Mesodermal cell (in vitro differentiated cells): Measurements from ENCODE around the gene AMPD2.

Source experiments
- H3K27ac ChIP-seq: 2 replicates; pipeline ENCODE4 v1.7.0; 2013; ENCODE audit warnings: mild to moderate bottlenecking, low read depth, low read length, moderate library complexity; ENCODE audit not compliant: severe bottlenecking
- H3K36me3 ChIP-seq: 2 replicates; pipeline ENCODE4 v1.7.1; 2013; ENCODE audit warnings: mild to moderate bottlenecking, low read length, moderate library complexity; ENCODE audit not compliant: control insufficient read depth, insufficient read depth
- H3K4me1 ChIP-seq: one replicate; pipeline ENCODE4 v1.7.1; 2013; ENCODE audit warnings: mild to moderate bottlenecking, low read length; ENCODE audit not compliant: insufficient read depth, control insufficient read depth, poor library complexity, severe bottlenecking
- H3K4me3 ChIP-seq: 2 replicates; pipeline ENCODE4 v1.7.0; 2013; ENCODE audit warnings: low read length, control low read depth, mild to moderate bottlenecking; ENCODE audit not compliant: insufficient read depth, poor library complexity, severe bottlenecking; ENCODE audit errors: extremely low read depth
- H3K9me3 ChIP-seq: 2 replicates; pipeline ENCODE4 v1.7.1; 2013; ENCODE audit warnings: mild to moderate bottlenecking, low read length, moderate library complexity; ENCODE audit not compliant: control insufficient read depth
- WGBS, 2 experiments: methylation state at CpG; one replicate each; pipeline ENCODE4 v1.1.5; 2013; ENCODE audit warnings: missing lambda C conversion rate in 2 of 2; ENCODE audit not compliant: insufficient coverage in 2 of 2; 5-methylcytosine and 5-hydroxymethylcytosine counted together

The AMPD2 gene

DNA sequence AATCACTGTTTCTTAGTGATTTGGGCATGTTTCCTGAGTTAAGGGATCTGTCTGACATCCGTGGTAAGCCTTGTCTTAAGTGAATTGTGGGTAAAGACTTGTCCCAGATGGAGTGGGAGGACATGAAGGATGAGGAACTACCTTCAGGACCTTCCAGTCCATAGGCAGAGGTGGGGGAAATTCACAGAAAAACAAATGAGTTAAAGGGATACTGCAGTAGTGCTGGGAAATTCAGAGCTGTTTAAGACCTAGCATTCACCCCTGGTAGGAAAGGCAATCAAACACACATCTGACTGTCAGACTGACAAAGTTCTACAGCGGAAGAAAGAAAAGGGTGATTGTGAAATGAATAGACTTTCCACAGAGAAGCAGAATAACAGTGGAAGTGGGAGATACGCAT is 3.2 kb upstream of the AMPD2 start:
- H3K4me3 ChIP-seq, result no peak overlapping the region
- H3K4me1 ChIP-seq, result peaks cover 20% of the 10 kb centered on the region
- H3K36me3 ChIP-seq, result no peaks in the 10 kb centered on the region
- no peak overlapping the region for H3K27ac ChIP-seq
- WGBS, 2 experiments, result 97 to 100% methylated on average over 2 to 3 of the region's 3 CpGs
- H3K9me3 ChIP-seq, result no peaks in the 10 kb centered on the region

DNA sequence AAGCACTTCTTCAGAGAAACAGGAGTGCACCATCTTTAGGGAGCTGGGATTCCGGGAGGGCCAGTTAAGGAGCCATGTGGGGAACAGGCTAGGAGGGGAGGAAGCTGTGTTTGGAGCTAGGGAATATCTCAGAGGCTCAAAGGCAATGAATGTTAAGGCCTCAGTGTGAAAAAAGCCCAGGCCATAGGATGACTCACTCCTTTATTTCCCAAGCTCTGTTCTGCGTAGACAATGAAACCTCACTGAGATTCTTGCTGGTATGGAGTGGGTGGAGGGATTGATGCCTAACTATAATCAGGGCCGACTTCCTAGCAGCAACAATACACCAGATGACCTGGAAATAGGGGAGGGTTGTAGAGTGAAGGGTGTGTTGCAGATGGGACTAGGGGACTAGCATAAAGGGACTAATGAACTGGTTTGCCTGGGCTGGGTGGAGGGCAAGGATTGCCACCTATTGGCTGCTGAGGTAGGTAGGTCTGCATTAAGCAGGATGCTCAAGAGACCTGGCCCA is 2.3 kb upstream of the AMPD2 start:
- peaks cover 16% of the 10 kb centered on the region for H3K4me1 ChIP-seq
- no peak overlapping the region for H3K4me3 ChIP-seq
- peak overlapping the region; percentile 88 for H3K27ac ChIP-seq
- no peaks in the 10 kb centered on the region for H3K9me3 ChIP-seq
- peaks cover 3% of the 10 kb centered on the region for H3K36me3 ChIP-seq
- WGBS, 2 experiments, result 31 to 73% methylated on average over 1 to 2 of the region's 3 CpGs

DNA sequence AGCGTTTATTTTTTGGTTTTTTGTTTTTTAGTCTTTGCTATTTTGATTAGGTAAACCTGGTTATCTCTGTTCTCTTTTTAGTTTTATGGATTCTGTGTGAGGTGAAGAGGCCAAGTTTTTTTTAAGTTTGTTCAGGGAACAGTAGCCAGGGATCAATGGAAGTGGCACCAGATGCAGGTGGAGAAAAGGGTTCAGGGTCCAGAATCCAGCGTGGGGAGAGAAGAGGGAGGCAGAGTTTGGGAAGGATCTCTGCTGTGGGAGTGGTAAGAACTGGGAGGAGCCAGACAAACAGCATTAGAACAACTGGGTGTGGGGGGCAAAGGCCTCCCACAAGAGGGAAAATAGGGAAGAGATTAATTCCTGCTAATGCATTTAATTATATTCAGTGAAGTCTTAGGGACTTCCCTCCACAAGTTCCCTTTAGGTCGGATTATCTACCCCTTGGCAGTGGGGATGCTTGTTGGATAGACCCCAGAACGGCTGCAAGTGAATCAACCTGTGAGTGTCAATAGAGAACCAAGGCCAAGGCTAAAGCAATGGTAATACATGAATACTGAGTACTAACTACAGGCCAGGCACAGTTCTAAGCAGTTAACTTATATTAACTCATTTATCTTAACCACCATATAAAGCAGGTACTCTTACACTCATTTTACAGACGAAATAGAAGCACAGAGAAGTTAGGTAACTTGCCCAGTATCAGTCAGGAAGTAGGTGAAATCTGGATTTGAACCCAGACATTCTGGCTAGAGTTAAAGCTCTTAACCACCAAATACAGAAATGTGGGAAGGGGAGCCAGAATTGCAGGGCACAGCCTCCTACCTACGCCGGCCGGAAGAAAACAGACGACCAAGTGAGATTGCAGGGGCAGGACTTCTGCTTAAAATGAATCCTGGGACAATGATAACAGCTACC is 719 bp upstream of the AMPD2 start:
- Histone ChIP-seq H3K27ac (peak overlapping the region; percentile 88), H3K4me3 (peak overlapping the region; percentile 89), H3K9me3 (no peaks in the 10 kb centered on the region), H3K36me3 (peaks cover 3% of the 10 kb centered on the region), H3K4me1 (peaks cover 20% of the 10 kb centered on the region)
- WGBS, 2 experiments, result 48 to 60% methylated on average over 5 to 6 of the region's 9 CpGs

DNA sequence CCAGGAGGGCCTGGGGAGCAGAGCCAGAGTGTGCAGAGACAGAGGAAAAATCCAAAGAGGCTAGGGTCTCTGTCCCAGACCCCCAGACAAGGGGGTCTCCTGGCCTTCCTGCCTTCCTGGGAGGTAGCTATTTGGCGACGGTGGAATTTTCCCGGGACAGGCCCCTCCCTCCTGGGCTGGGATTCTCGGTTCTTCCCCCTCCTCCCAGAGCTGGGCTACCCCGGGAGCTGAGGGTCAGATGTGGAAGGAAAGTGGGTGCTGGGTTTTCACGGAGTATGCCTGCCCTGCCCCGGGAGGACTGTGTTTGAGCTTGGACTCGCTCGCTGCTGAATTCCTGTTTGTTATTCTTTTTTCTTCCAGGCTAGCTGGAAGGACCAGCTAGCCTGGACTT is 759 bp downstream of the AMPD2 start:
- peak overlapping the region; percentile 89 for H3K4me3 ChIP-seq
- no peaks in the 10 kb centered on the region for H3K9me3 ChIP-seq
- peaks cover 24% of the 10 kb centered on the region for H3K4me1 ChIP-seq
- 0% methylated on average over 2 to 6 of the region's 9 CpGs for WGBS, 2 experiments
- H3K36me3 ChIP-seq, result peaks cover 3% of the 10 kb centered on the region
- peak overlapping the region; percentile 88 for H3K27ac ChIP-seq

DNA sequence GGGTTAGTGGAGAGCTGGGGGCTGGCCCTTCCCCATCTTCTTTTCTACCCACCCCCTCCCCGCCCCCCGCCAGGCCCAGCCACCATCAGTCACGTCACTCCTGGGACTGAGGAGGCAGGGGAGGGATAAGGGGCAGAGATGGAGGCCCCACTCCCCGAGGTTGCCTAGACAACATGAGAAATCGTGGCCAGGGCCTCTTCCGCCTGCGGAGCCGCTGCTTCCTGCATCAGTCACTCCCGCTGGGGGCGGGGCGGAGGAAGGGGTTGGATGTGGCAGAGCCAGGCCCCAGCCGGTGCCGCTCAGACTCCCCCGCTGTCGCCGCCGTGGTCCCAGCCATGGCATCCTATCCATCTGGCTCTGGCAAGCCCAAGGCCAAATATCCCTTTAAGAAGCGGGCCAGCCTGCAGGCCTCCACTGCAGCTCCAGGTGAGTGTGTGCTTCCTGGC is 1.2 kb downstream of the AMPD2 start:
- WGBS, 2 experiments, result 1% methylated on average over 8 to 13 of the region's 18 CpGs

DNA sequence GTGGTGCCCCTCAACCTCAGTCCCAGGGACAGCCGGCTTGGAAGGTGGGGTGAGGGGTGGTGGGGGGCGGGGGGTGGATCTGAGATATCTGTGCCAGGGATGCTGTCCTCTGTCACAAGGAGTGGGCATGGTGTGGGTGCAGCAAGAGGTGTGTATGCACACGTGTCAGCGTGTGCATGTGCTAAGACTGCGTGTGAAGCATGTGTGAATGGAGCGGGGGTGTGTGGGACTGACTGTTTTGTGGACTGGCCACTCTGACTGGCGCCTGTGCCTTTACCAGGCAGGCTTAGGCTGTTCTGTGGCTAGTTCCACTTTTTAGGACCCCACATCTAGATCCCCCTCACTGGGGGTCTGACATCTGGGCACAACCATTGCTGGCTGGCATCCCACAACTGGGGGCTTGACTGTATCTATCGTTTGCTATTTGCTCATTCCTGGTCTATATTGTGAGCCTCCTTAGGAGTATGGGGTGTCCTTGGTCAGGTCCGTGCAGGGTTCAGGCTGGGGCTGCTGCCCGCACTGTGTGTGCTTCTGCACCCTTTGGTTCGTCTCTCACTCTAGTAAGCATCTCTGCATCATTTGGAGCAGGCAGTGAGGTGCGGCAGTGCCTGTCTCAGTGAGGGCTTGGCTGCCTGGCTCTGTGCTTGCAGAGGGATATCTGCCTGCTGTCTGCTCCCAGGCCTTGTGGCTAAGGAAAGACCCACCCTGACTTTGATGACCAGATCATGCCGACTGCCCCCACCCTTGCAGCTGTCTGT is 1.9 kb downstream of the AMPD2 start:
- Histone ChIP-seq H3K4me1 (peaks cover 28% of the 10 kb centered on the region), H3K27ac (no peak overlapping the region), H3K4me3 (peak overlapping the region; percentile 89)

More for the DNA sequence above, 1.2 kb downstream of the AMPD2 start:
- Histone ChIP-seq H3K36me3 (peaks cover 6% of the 10 kb centered on the region), H3K27ac (peak overlapping the region; percentile 88), H3K4me1 (peaks cover 28% of the 10 kb centered on the region), H3K9me3 (no peaks in the 10 kb centered on the region), H3K4me3 (peak overlapping the region; percentile 89)

DNA sequence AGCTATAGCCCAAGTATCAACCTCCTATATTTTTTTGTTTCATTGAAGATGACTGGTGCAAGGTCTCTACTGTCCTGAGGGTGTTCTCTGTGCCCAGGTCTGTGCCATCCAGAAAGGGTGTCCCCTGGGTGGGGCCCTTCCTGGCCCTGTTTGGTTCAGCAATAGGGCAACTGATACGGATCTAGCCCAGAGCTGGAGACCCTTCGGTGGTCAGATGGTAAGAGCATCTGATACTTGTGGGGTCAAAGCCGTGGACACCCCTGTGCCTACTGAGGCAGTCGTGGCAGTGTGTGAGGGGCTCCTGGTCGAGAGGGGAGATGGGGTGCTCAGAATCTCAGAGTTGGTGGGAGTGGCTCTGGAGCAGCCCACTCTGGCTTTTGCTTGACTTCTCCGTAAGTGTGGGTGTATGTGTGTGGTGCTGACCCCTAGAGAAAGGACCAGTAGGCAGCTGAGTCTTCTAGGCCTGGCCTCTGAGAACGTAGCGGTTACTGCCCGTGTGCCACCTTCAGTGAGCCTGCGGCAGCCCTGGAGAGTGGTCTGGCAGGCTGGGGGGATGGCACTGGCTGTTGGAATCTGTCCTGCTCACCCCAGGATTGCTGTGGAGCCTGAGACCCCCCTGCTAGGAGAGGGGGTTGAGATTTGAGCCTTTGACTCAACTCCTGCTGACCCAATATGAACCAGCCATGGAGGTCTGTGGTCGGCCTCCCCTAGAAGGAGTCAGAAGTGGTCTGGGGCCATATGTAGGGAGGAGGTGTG is 2.7 kb downstream of the AMPD2 start:
- Histone ChIP-seq H3K36me3 (peaks cover 20% of the 10 kb centered on the region), H3K4me1 (peaks cover 20% of the 10 kb centered on the region), H3K4me3 (no peak overlapping the region), H3K27ac (no peak overlapping the region), H3K9me3 (no peaks in the 10 kb centered on the region)
- WGBS, 2 experiments, result 95 to 99% methylated on average over 7 to 10 of the region's 11 CpGs

More for the DNA sequence above, 1.9 kb downstream of the AMPD2 start:
- Histone ChIP-seq H3K9me3 (no peaks in the 10 kb centered on the region), H3K36me3 (peaks cover 12% of the 10 kb centered on the region)
- WGBS, 2 experiments, result 81 to 85% methylated on average over 9 to 10 of the region's 13 CpGs

DNA sequence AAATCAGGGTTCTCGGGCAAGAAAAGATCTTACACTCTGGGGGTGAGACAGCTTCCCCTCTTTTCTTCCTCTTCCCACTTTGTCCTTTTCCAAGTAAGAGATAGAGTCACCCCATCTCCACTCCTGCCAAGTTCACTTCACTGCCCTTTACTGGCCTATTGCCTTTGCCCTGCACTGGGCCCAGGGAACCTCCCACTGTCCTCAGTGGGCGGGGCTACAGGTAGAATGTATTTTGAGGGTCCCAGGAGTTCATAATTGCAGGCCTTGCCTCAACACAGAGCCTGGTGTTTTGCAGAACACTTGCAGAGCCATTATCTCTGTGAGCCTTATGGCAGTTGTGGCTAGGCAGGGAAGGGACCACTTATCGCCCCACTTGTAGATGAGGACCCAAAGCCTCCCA is 3.3 kb downstream of the AMPD2 start:
- no peak overlapping the region for H3K4me3 ChIP-seq
- 80 to 100% methylated on average over 1 to 2 of the region's 3 CpGs for WGBS, 2 experiments
- peaks cover 26% of the 10 kb centered on the region for H3K36me3 ChIP-seq
- no peaks in the 10 kb centered on the region for H3K9me3 ChIP-seq
- H3K27ac ChIP-seq, result no peak overlapping the region
- H3K4me1 ChIP-seq, result peaks cover 14% of the 10 kb centered on the region

DNA sequence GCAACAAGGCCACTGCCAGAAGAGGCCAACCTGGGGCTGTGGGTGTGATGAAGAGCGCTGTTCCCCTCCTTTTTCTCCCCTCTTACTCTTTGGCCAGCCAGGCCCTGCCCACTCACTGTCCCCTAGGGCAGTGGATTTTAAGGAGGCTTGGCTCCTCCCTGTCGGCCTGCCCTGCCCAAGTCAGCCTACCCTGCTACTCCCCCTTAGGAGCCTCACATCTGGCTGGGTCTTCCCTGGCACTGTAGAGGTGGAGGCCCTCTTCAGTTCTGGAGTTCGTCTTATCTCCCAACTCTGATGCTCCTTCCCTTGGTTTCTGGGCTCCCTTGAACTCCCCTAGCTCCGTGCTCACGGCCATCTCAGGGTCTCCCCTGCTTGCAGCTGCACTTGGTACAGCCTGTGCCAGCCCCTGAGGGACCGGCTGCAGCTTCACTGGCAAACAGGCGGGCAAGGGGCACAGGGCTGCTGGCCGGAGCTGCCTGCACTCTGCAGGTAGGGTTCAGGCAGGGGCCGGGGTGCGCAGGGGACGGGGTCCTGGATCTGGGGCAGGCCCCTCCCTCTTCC is 4.0 kb downstream of the AMPD2 start:
- Histone ChIP-seq H3K4me3 (no peak overlapping the region), H3K4me1 (peaks cover 14% of the 10 kb centered on the region), H3K9me3 (no peaks in the 10 kb centered on the region), H3K36me3 (peaks cover 34% of the 10 kb centered on the region), H3K27ac (no peak overlapping the region)
- 87 to 93% methylated on average over 11 of the region's 11 CpGs for WGBS, 2 experiments
